HEK293 (cell line): ENCODE measurements around the gene GID4.

Experiments
- CTCF ChIP-seq: fragments of 450-650 bp; formaldehyde crosslinking; IDR thresholded peaks from 2 replicates; pipeline ENCODE4 v1.5.1; 2016; ENCODE audit warnings: missing biosample characterization, missing genetic modification characterization
- PBX3 ChIP-seq: sonication (generic); formaldehyde crosslinking; IDR thresholded peaks from 2 replicates; pipeline ENCODE4 v1.8.1; 2022; ENCODE audit warnings: mild to moderate bottlenecking, moderate library complexity, missing genetic modification reagents
- ZNF302 ChIP-seq: fragments of 450-650 bp; formaldehyde crosslinking; IDR thresholded peaks from 2 replicates; pipeline ENCODE4 v1.5.1; 2016; ENCODE audit warnings: missing biosample characterization, missing genetic modification characterization, low read depth
- ZNF416 ChIP-seq: fragments of 450-650 bp; formaldehyde crosslinking; IDR thresholded peaks from 2 replicates; pipeline ENCODE4 v1.5.1; 2016; ENCODE audit warnings: missing biosample characterization, missing genetic modification characterization
- ZNF777 ChIP-seq: fragments of 450-650 bp; formaldehyde crosslinking; IDR thresholded peaks from 2 replicates; pipeline ENCODE4 v1.5.1; 2017; ENCODE audit warnings: missing biosample characterization, missing genetic modification characterization, borderline replicate concordance
- ZSCAN16 ChIP-seq: fragments of 450-650 bp; formaldehyde crosslinking; IDR thresholded peaks from 2 replicates; pipeline ENCODE4 v1.5.1; 2016; ENCODE audit warnings: missing biosample characterization, missing genetic modification characterization
- ZSCAN23 ChIP-seq: fragments of 450-650 bp; formaldehyde crosslinking; IDR thresholded peaks from 2 replicates; pipeline ENCODE4 v1.5.1; 2016; ENCODE audit warnings: missing biosample characterization, missing genetic modification characterization

GRCh38 chr17:18011286-18011685, 27.9 kb upstream of the GID4 start:
- TF ChIP-seq ZNF777: no peak
- no peak for TF ChIP-seq ZNF416 (tag by site-specific recombination)
- TF ChIP-seq ZSCAN16: no peak
- no peak for TF ChIP-seq PBX3 (CRISPR knock-in tag)
- TF ChIP-seq ZSCAN23 (tag by site-specific recombination): no peak
- no peak for TF ChIP-seq ZNF302 (tag by site-specific recombination)
- TF ChIP-seq CTCF (tag by site-specific recombination): no peak
